A549 treated with CORT108297 at 1 μM for 4 hours (cell line): ENCODE data around the gene TRMT61A. TPM values are rescaled to one million over a fixed set of nuclear protein-coding genes. Genes with fewer than 3 reads are reported as not detected.

Experiments
- total RNA-seq: library from RNA; stranded (reverse); fragments of 200-300 nt; extraction: Qiagen RNA extraction; gene quantifications from 5 replicates; pipeline ENCODE4 v1.2.3, GENCODE V29; 2022

TRMT61A gene
- 15.7 to 32.6 TPM (median 29.5 TPM) in 5 replicates for total RNA-seq

GRCh38 chr14:103528587-103529382 lies at the start of gene TRMT61A:
Gene TRMT61A, plus strand, starts transcription at chr14:103529196. Its CDS starts 783 bp downstream, at chr14:103529979.

DNA sequence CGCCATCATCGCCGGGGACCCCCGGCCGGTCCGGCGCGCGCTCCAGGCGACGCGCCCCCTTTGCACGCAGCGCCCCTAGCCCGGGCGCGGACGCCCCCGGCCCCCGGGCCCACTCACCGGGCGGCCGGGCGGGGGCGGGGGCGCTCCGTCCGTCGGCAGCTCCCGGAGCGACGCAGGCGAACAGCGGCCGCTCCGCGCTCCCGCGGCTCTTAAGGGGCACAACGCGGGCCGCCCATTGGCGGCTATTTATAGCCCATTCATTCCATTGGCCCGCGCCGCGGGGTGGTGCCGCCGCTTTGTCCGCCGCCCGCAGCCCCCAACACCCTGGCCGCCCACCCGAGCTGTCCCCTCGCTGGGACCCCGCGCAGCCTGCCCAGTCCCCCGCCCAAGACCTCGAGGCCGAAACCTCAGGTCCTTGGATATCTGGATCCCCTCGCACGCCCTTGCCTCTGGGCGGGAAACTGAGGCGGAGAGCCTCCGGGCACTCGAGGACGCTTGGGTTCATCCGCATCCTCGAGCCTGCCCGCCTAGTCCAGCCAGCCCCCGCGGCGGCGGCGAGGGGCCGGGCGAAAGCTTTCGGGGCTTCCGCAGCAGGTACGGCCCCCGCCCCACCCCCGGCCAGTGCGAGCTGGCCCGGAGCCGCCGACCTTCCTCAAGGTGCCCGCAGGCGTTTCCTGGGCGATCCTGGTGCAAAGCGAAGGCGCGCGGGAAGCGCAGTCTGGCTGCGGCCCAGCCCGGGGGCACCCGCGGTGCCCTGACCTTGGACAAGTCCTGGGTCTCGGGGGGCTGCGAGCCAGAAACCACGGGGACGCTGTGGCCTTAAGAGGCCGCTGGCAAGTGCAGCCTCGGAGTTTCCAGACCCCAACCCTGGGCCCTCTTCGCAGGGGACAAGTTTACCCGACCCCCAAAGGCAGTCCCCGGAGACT lies 6.1 kb upstream of the TRMT61A start, which contains the start of gene CKB:
TSS of gene CKB (minus strand) at position 182 of the 926 bp plus-strand sequence. CDS start 337 bp downstream, outside the sequence.

GRCh38 chr14:103562429-103563225 lies 33.6 kb downstream of the TRMT61A start, which contains the start of the genes BAG5 and COA8:
Gene BAG5, minus strand, starts transcription at chr14:103562657. Its CDS starts 1,493 bp downstream, at chr14:103561164.
Gene COA8, plus strand, starts transcription at chr14:103562960. Its CDS starts 42 bp downstream, at chr14:103563002.

Other genes starting within 250 kb of the TRMT61A start
- gene EIF5, start 195.0 kb upstream of the TRMT61A start, total RNA-seq = 202 to 295 TPM (median 277 TPM) in 5 replicates
- gene MARK3, start 143.8 kb upstream of the TRMT61A start, total RNA-seq = 55.3 to 69.8 TPM (median 58.5 TPM) in 5 replicates
- 65.2 to 111 TPM (median 100 TPM) in 5 replicates for gene CKB, start 6.4 kb upstream of the TRMT61A start, total RNA-seq
- 20.9 to 24.1 TPM (median 23.2 TPM) in 5 replicates for gene BAG5, start 33.5 kb downstream of the TRMT61A start, total RNA-seq
- 49.6 to 54.3 TPM (median 52.7 TPM) in 5 replicates for gene COA8, start 33.8 kb downstream of the TRMT61A start, total RNA-seq
- 90.6 to 121 TPM (median 102 TPM) in 5 replicates for gene KLC1, start 100.0 kb downstream of the TRMT61A start, total RNA-seq
- gene XRCC3, start 186.3 kb downstream of the TRMT61A start, total RNA-seq = 28.4 to 33.0 TPM (median 29.8 TPM) in 5 replicates
- gene ZFYVE21, start 186.6 kb downstream of the TRMT61A start, total RNA-seq = 33.3 to 44.8 TPM (median 37.8 TPM) in 5 replicates